ENCODE data around the gene MTHFD1L. TPM values are rescaled to one million over a fixed set of nuclear protein-coding genes. Genes with fewer than 3 reads are reported as not detected.
A peak's percentile ranks its signal among the peaks of the same experiment; 100 is the strongest.

Gene MTHFD1L
- polyA plus RNA-seq, 1 donor: 26.9 TPM

DNA sequence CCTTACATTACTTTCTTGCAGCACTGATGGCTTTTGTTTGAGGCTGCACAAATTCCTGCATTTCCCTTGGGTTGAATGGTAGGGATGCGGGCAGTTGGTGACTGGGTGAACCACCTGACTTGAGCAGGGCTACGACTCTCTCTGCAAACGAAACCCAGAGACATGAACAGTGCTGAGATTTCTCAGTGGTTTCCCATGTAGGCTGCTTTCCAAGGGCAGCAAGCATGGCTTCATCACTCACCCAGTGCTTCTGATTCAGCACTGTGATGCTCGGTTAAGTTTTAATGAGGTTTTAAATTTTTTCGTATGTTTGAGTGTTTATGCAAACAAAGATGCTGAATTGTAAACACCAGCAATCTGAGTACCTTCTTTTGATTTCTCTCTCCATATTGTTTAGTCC is 127.2 kb downstream of the MTHFD1L start:
- DNase-seq: no peak

DNA sequence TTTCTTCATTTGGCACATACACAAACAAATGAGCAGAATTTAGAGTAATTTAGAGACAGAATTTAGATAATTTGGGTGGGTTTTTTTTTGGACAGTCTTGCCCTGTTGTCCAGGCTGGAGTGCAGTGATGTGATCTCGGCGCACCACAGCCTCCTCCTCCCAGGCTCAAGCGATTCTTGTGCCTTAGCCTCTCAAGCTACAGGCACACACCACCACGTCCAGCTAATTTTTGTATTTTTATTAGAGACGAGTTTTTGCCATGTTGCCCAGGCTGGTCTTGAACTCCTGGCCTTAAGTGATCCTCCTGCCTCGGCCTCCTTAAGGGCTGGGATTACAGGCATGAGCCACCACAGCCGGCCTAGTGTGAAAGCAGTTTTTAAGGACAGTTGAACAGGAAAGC is 127.8 kb downstream of the MTHFD1L start:
- DNase-seq: no peak

DNA sequence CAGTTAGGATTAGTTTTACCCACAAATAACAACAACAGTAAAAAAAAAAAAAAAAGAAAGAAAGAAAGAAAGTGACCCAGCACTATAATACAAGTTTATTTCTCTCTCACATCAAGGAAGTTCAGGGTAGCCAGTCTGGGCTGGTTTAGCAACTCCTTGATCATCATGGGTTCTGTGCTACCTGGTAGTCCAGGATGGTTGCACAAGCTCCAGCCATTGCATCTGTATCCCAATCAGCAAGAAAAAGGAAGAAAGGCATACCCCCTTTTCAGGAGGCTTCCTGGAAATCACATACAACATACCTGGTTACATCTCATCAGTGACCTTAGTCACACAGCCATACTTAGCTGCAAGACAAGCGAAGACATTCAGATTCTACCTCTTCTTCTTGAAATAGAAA is 128.5 kb downstream of the MTHFD1L start:
- DNase-seq: no peak

DNA sequence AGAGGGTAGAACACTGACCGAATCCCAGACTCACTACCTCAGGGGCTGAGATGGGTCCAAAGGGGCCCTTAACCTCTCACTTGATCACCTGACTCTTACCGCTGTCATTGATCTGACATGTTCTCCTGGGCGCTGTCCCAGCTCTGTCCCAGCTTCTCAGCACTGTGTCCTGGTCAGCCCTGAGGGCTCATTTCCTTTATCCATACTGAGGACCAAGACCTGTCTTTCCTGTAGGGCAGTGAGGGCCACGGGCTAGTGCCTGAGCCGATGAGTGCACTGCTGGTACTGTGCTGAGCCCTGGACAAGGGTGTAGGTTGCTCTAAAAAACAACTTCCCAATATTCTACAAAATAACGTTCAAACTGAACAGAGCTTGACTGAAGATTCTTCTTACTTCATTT is 131.5 kb downstream of the MTHFD1L start:
- DNase-seq: no peak

DNA sequence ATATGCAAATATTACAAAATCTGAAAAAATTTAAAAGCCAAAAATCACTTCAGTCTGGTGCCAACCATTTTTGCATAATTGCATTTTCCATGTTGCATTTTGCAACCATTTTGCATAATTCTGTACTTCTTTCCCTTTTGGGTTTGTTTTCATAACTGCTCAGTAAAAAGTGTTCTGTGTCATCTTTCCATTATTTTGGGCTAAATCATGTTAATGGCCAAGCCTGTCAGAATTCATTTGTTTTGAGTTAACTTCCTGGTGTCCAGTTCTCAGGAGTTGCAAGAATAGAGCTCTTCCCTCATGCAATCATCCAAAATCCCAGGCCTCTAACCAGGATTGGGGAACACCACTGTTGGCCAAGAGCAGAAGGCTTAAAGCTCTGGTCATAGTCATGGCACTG is 133.6 kb downstream of the MTHFD1L start:
- no peak for DNase-seq

DNA sequence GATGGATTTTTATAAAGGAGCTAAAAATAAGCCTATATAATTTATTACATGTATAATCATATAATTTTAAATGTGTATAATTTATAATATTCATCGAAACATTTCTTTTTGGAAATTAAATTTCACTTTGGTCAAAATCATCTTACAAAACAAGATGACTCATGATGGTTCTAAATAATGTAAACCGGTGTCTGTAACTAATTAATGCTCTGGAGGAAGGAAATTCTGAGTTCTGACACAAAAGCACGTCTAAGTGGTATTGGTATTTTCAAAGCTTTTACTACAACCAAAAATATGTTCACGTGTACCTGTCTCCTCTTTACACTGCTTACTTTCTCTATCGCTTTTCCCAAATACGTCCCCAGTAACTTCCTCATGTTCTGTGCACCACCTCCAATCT is 134.1 kb downstream of the MTHFD1L start:
- DNase-seq: no peak

DNA sequence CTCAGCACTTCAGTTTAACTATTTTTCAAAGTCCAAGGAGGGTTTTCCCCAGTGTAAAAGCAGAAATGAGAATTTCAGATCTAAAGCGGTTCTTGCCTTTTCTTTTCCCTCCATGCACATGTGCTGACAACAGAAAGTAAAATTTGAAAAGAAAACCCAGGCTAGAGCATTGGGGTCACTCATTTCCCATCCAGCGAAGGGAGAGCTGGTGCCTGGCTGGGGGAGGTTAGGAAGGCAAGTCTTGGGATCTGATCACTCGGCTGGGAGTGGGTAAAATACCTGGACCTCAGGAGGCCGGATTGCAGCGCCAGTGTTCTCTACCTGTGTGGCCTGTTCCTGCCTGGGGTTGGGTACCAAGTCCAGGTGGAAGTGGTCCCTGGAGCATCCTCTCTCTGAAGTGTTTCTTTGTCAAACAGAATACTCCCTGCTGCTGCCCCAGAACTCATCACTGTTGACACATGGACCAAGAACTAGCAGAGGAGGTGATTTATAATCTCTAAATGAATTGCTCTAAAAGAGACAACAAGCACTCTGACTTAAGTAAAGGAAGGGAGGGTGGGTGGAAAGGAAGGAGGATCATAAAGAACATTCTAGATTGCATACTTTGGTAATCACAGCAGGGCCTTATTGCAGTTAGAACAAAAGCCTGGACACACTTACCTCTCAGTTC is 136.0 kb downstream of the MTHFD1L start:
- DNase-seq: no peak

DNA sequence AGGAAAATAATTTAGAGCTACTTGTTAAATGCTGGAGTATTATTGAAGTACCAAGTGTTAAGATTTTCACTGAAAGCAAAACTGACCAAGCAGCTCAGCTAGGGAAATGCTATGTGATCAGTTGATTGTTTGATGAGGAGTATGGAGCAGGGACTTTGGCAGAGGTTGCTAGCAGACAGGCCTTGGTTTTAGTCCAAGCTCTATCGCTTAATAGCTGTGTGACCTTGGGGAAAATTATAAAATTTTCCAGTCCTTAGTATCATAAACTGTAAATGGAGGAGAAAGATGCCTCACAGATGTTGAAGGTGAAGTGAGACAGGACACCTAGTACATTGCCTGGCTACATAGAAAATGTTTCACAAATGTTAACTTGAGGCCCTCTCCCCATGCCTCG is 136.6 kb downstream of the MTHFD1L start:
- no peak for DNase-seq

DNA sequence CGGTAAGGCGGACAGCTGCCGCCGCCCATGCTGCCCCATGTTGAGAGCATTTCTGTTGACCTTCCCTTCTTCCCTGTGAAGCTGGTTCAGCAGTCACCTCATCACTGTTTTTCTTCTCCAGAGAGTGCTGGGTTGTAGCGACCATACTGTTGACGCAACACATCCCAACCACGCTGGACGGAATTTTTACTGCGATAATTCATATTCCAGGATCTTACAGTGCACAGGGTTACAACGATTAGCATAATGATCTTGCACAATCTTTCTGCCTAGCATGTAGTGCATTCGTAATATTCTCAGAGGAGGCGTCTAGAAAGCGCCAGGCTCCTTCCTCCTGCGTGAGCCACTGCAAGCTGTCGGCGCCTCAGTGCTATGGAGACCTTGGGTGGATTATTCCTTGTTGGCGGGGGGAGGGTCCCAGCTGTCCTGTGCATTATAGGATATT is 137.0 kb downstream of the MTHFD1L start:
- peak; percentile 55 for DNase-seq

DNA sequence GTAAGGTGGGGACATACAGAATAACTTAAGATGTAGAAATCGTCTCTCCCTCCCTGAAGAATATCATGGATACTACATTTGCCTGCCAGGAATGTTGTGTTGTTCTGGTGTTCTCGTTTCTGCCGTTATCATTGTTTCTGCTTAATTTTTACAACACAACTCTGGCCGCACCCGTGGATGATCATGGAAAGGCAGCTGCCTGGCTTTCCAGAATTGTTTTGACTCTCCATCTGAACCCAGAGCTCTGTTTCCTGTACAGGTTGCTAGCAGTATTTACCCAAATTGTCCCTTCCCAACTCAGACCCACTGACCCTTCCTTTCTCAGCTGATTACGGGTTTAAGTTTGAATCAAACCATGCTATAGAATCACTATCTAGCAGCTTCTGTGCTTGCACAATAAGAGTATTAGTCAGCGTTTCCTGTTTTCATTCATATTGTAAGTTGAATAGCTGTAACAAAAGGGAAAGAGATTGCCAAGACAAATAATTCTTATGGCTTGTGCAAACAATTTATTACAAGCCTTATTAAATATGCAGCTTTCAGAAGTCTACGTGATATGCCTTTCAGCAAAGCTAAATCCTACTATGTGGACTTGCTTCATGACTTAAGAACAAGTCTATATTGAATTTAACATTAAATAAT is 139.0 kb downstream of the MTHFD1L start:
- DNase-seq: peak; percentile 65

DNA sequence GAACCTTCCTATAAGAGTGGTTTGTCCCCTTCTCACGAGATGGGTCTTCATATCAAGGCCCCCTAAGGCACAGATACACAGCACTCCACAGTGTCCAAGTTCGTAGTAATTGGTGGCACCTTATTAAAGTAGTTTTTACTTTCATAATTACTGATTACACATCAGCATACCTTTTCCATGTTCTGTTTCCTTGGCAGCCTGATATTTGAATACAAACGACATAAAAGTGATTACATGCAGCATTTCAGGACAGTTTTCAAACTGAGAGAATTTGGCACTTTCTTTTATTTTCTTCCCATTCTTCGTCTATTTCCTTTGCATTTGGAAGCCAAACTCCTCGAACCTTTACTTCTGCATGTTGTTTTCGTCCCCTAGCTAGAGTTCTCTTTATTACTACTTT is 139.7 kb downstream of the MTHFD1L start:
- no peak for DNase-seq

DNA sequence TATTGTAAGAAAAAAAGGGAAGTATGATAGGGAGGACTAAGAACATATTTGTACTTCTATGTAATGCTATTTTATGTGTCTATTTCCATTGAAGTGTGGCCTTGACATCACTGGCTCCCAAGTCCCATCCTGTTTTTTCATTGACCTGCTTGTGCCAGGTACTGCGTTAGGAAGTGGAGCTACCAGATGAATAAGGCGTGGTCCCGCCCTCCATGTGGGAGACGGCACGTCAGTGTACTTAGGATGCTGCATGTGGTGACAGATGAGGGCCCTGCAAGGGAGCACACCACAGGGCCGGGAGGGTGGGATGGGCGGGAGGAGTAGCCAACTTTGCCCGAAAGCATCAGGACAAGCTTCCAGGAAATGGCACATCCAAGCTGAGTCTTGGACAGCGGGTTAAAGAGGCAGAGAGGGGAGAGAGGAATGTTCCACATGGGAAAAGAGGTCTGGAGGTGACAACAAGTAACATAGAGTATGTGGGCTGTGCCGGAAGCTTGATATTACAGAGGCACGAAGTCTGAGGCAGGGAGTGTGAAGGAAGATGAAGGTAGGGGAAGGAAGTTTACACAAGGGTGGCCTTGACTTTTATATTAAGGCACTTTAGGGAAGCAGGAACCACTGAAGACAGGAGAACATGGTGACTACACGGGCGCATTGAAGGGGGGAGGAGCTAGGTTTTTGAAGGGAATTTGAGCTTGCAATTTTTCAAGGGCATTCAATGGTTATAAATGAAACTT is 140.6 kb downstream of the MTHFD1L start:
- DNase-seq: no peak

DNA sequence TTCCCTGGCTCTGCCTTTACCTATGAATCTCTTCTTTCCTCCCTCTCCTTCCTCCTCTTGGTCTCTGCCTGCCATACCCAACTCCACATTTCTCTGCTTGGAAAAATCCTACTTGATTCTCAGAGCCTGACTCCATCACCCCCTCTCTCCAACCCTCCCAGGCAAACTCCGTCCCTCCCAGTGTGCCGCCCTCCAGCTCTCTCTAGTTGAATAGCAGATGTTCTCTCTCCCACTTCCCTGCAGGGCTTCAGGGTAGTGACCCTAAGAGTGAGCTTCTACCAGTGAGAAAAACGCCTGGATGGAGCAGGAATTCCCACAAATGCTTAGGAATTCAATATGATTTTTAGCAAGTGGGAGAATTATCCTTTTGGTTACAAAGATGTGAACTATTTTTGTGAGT is 141.6 kb downstream of the MTHFD1L start:
- no peak for DNase-seq

DNA sequence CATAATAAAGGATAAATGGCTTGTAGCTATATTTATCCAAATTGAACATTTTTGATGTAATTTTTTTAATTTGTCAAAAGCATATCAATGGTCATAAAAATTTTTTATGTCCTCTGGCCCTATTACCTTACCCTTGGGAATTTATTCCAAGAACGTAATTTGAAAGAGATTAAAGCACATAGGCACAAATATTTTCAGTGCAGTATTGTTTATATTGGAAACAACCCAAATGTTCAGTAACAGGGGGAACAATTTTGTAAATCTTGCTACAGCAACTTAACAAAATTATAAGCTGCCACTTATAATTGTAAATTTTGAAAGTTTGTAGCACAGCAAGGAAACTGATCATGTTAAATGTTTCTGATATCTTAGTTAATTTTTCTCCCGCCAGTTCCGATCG is 142.4 kb downstream of the MTHFD1L start:
- DNase-seq: no peak

DNA sequence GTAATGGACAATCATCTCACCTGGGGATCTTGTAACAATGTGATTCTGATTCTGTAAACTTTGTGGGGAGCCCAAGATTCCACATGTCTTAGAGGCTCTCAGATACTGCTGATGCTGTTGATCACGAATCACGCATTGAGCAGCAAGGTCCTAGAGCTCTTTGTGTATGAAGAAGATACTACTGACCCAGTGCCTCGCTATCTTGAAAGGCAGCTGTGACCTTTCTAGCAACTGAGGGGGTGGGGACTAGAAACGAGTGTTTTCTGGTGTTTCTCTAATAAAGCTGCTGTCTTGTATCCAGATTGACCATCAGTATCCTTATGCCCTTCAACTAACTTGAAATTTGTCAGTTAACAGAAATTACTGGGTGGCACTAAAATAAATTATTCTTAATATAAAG is 142.9 kb downstream of the MTHFD1L start:
- no peak for DNase-seq

DNA sequence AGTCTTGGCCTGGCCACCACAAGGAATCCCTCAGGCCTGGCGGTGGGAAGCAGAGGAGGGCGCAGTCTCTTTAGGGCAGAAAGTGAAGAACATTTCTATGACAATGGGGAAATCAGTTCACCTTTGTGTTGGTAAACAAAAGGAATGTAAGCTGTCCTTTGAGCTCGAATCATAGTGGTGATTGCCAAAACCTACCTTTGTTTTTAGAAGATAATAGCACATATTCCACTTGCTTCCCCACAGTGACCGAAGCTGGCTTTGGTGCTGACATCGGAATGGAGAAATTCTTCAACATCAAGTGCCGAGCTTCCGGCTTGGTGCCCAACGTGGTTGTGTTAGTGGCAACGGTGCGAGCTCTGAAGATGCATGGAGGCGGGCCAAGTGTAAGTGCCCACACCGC is 144.1 kb downstream of the MTHFD1L start:
- DNase-seq: no peak

DNA sequence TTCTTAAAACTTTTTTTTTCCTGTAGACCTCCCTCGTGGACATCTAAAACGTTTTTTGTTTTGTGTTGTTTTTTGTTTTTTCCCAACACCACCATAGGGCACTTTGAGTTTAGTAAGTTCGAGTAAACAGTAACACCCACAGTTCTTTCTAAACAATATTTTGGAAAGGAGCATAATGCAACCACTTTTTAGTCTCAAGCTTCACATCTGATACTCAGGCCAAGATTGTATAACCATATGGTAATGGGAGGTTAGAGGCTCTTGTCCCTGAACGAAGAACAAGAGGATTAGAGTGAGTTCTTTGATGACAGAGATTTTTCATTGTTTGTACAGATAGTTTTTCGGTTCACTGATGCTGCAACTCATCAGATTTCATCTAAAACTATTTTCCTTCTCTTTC is 144.6 kb downstream of the MTHFD1L start:
- no peak for DNase-seq

DNA sequence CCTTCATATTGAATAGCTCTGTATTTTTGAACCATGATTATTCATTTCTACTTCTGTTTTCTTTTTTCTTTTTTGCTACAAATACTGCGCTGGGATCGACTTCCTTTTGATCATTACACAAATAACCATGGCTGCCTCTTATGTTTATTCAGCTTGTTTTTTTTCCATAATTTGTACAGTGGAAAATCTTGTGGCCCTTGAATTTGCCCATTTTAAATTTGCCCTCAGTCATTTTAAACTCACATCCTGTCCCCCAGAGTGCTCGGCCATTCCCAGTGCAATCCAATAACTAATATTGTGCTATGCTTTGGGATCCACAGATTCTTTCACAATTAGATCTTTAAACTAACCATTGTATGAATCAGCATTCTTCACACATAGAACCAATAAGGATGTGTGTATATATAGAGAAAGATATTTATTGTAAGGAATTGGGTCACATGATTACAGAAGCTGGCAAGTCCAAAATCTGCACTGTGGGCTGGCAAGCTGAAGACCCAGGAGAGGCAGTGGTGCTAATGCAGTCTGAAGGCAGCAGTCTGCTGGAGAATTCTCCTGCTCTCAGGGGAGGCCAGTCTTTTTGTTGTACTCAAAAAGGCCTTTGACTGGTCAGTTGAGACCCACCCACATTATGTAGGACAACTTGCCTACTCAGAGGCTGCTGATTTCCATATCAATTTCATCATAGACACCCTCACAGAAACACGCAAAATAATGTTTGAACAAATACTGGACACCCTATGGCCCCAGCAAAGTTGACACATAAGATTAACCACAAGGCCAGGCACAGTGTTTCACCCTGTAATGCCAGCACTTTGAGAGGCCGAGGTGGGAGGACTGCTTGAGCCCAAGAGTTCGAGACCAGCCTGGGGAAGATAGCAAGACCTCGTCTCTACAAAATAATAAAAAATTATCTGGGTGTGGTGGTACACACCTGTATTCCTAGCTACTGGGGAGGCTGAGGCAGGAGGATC is 147.1 kb downstream of the MTHFD1L start:
- DNase-seq: no peak

DNA sequence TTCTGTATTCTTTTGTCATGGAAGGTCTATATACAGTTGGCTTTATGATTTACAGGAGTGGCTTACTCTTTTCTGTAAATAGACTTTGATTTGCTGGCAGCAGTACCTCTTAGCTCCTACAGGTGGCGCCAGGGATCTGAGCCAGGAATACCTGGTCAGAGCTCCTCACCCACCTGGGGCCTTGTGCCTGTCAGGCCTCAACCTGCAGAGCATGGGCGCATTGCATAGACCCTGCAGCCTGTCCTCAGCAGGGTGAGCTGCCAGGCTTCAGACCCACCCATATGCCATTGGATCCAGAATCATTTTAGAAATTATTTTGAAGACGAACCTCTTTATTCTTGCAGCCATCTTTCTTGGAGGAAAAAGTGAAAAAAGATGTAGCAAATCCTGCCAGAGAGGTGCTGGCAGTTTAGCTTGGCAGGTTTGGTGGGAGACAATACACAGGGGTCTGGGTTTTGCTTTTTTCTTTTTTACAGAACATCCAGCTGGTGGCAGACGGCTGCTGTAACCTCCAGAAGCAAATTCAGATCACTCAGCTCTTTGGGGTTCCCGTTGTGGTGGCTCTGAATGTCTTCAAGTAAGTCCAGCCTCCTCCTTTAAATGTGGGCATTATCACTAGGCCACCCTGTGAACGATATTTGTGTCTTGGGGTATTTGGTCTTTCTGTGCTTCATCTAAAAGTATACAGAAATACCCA is 149.1 kb downstream of the MTHFD1L start:
- DNase-seq: peak; percentile 77

DNA sequence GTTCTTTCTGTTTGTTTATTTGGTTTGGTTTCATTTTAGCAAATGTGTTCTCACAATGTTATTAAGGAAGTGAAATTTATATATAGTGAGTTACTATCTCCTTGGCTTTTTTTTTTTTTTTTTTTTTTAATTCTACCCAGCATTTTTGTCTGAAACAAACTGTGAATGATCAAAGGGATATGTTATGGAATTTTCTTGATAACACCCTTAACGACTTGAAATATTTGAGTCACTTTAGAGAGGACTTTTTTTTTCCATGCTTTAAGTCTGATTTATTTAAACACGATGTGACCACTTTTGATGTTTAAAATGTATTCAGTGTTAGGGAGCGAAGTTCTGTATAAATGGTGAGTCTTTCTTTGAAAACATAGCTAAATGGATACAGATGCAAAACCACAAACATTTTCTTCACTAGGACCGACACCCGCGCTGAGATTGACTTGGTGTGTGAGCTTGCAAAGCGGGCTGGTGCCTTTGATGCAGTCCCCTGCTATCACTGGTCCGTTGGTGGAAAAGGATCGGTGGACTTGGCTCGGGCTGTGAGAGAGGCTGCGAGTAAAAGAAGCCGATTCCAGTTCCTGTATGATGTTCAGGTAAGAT is 149.7 kb downstream of the MTHFD1L start:
- DNase-seq: no peak

DNA sequence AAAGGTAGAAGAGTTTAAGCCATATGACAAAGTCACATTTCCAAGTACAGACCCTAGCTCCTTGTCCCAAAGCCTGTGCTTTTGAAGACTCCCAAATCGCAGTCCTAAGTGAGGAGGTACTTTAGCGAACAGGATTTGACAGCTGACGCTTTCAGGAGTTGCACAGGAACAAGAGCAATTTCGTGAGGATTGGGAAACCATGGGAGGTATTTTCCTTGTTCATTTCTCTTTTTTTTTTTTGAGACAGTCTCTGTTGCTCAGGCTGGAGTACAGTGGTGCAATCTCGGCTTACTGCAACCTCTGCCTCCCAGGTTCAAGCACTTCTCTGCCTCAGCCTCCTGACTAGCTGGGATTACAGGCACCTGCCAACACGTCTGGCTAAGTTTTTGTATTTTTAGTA is 150.6 kb downstream of the MTHFD1L start:
- no peak for DNase-seq

DNA sequence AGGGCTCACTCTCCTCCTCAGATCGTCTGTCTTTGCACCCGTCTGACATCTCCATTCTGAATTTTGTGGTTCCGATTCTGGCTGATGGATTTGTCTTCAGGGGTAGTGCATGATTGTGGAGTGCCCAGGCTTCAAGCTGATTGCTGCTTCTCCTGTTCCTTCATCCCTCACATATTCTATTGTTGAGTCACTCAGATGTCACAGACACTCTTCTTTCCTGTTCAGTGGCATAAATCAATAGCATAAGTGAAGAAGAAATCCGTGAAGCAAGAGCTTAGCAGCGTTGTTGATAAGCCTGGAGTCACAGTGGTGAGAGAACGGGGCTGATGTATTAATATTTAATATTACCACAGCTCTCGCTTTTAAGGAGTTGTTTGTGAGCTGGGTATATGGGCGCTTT is 152.5 kb downstream of the MTHFD1L start:
- no peak for DNase-seq
